ENCODE results near the gene DCTN1.

Gene DCTN1

GRCh38 chr2:74413001-74413698 is 33.0 kb upstream of the DCTN1 start:
- no peak for DNase-seq (ENCODE audit: low read depth)

- DNase-seq (ENCODE audit: low read depth) = no peak
These were observed 27.6 kb upstream of the DCTN1 start for GRCh38 chr2:74407682-74408081.

- no peak for DNase-seq (ENCODE audit: low read depth)
These were observed 25.9 kb upstream of the DCTN1 start for GRCh38 chr2:74406035-74406434.

DNA sequence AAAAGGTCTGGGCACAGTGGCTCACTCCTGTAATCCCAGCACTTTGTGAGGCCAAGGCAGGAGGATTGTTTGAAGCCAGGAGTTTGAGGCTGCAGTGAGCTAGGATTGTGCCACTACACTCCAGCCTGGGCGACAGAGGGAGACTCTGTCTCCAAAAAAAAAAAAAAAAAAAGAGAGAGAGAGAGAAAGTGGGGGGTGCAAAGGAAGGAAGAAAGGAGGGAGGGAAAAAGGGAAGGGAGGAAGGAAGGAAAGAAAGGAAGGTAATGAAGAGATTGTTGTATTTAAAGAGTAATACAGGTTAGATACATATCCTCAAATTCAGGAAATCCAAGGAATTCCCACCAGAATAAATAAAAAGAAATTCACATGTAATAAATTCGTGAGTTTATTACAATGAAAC is 21.8 kb upstream of the DCTN1 start:
- DNase-seq (ENCODE audit: low read depth) = no peak

- DNase-seq (ENCODE audit: low read depth) = no peak
These were observed 19.7 kb upstream of the DCTN1 start for GRCh38 chr2:74399785-74400184.

DNA sequence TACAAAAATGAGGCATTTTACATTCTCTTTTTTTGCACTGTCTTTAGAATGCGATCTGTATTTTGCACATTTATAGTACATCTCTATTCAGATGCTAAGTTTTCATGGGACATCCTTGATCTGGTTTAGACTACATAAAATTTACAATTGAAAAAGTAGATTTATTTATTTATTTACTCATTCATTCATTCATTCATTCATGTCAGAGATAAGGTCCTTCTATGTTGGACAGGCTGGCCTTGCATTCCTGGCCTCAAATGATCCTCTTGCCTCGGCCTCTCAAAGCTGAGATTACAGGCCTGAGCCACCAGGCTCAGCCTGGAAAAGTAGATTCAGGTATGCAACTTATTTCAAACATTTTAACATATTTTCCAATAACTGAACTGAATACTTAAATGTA is 16.0 kb upstream of the DCTN1 start:
- DNase-seq (ENCODE audit: low read depth) = no peak

GRCh38 chr2:74393525-74393924 is 13.4 kb upstream of the DCTN1 start:
- DNase-seq (ENCODE audit: low read depth) = no peak

DNA sequence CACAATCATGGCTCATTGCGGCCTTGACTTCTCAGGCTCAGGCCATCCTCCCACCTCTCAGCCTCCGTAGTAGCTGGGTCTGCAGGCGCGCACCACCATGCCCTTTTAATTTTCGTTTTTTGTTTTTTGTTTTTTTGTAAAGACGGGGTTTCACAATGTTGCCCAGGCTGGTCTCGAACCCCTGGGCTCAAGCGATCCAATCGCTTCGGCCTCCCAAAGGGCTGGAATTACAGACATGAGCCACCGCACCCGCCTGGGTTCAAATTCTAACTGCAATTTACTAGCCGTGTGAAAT is 12.3 kb upstream of the DCTN1 start:
- DNase-seq (ENCODE audit: low read depth) = no peak

DNA sequence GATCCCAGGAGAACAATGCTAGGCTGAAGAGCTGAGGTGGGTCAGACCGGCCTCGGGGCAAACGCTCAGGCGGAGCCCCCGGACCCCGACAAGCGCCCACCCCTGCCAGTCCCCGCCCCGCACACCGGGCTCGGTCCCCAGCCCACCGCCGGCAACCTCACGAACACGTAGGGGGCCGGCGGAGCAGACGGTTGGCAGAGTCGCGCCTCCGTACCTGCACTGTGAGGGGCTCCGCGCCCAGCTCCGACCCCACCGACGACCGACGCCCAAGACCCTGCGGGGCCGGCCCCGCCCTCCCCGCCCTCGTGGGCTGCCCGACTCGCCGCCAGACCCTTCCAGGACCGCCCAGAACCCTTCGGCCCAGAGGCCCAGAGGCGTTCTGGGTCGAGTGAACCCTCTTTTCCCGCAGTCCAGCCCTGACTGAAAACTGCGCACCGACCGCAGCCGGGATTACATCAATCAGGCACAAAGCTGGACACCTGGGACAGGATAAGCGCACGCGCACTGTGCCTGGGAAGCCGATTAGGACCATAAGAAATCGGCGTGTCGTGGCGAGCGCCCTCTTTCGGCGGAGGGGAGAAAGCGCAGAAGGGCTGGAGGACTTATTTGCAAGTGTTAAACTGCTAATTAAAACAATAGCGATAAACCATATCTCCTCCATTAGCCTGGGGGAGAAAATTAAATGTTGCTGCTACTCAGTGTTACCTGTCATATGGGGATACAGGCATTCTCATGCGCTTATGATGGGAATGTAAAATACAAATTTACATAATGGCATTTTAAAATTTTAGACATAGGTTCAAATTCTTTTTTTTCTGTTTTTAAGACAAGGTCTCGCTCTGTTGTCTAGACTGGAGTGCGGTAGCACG is 11.7 kb upstream of the DCTN1 start:
- DNase-seq (ENCODE audit: low read depth) = peak; percentile 67

DNA sequence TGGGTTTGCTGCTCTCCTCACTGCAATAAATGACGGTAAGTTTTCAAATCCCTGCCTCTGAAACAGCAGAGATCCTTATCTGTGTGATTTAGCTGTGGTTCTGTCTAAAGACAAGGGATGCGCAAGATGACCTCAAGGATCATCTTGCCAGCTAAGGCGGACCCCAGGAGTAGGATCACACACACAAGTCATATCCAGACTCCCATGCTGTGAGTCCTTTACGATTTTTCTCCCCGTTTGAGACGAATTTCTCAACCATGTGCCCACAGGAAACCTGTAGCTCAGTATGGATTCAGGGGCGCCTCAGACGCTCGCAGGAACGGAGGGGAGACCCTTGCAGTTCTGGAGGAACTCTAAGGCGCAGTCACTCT is 11.1 kb upstream of the DCTN1 start:
- DNase-seq (ENCODE audit: low read depth) = no peak

GRCh38 chr2:74390606-74391005 is 10.5 kb upstream of the DCTN1 start:
- DNase-seq (ENCODE audit: low read depth) = no peak

DNA sequence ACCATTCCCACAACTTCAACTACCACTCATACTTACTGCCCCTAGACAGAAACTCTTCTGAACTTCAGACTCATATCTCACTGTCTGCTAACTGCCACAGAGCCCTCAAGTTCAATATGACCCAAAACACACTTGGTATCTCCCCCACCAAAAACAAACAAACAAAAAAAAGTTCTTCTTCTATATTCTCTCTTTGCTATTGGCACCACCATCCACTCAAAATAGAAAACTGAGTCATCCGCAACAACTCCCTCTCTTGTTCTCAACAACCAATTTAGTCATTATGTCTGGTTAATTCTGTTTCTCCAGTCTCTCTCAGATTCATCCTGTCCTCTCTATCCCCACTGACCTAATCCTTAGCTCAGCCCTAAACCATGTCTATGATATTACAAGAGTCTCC is 7.2 kb upstream of the DCTN1 start:
- no peak for DNase-seq (ENCODE audit: low read depth)

GRCh38 chr2:74385396-74385795 is 5.3 kb upstream of the DCTN1 start:
- DNase-seq (ENCODE audit: low read depth) = no peak

DNA sequence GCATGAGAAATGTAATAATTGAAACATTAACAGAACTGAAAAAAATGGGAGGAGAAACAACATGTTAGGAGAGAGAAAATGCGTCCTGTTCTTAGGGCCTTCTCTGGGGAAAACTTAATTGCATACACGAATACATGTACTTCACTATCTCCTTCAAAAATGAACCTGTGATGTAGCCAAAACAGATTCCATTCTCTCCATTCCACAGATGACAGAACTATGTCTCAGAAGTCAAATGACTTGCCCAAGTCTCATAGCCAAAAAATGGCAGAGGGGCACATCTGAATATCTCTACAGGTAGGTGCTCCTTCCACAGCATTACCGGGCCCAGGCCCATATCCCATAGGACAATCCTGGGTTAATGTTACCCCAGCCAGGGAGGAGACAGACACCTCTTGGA is 3.9 kb upstream of the DCTN1 start:
- no peak for DNase-seq (ENCODE audit: low read depth)

- DNase-seq (ENCODE audit: low read depth) = no peak
These were observed 3.1 kb upstream of the DCTN1 start for GRCh38 chr2:74383254-74383653.

GRCh38 chr2:74381751-74382150 is 1.6 kb upstream of the DCTN1 start:
- DNase-seq (ENCODE audit: low read depth) = no peak

DNA sequence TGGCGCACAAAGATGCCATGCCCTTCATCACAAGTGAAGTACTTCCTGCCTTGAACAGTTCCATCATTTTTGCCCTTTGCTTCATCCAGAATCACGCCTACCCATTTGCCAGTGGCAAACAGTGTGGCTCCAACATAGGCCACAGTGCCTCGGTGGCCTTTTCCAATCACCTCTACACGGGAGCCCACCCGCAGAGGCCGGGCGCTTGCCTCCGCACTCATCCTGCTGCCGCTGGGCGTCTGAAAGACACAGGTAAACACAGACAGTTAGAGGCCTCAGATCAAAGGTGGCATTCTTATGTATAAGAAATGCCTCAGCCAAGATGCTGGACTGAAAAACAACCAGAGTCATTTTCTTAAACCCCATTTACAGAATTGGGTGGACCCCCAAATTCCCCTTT is 2.1 kb downstream of the DCTN1 start:
- DNase-seq (ENCODE audit: low read depth) = no peak

DNA sequence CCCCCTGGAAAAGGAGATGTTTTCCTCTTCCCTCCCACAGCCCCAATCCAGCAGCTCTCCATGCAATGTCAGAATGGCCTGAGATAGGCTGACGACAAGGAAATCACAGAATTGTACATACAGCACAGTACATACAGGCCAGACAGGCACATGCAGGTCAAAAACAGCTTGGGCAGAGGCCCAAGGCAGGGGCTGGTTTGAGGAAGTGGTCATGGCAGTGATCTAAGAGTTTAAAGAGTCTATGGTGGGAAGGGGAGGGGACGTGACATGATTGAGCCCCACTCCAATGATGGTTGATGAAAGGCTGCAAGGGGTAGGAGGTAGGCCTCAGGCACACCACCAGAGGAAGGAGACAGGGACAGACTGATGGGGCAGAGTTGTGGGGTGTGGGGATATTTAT is 4.3 kb downstream of the DCTN1 start:
- no peak for DNase-seq (ENCODE audit: low read depth)

DNA sequence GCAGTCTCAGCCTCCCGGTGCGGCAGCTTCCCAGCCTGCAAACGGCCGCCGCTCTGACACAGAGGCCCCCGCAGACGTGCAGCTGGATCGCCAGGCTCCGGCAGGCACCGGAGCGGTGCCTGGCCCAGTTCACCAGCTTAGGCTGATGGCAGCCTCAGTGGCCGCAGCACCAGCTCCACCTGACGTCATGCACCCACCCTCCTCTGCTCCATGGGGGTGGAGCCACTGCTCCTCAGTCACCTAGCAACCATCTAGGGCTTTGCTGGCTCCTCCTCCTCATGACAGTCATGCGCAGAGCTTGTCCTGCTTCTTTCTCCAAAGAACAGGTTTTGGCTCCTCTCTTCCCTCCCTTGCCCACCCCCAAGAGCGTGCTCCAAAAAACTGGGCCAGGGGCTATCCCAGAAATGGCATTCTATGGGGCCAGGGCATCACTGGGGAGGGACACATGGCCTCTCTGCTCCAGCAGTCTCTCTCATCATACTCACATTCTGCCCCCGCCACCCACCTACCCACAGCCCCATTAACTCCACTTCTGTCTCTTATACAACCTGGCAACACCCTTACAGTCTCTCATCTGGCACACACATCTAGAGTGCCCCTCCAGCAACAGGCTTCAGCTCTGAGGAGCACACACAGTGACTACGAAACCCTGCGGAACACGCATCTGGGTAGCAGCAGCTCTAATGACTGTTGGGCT is 5.5 kb downstream of the DCTN1 start:
- DNase-seq (ENCODE audit: low read depth) = no peak

DNA sequence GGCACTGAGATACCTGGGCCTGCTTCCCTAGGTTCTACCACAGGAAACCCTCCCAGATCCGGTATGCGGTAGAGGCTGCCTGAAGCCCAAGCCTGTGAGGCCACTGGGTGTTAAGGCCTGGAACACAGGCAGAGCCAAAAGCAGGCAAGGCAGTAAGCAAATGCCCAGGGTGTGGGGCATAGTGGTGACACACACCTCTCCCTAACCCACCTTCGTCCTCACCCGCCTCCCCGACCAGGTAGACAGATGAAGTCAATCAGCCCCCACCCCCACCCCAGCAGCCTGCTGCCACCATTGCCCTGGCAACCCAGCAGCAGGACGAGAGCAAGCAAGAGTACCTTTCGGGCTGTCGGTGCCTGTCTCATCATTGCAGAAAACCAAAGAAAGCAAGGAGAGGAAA is 6.1 kb downstream of the DCTN1 start:
- DNase-seq (ENCODE audit: low read depth) = no peak

GRCh38 chr2:74373221-74373676 is 6.9 kb downstream of the DCTN1 start:
- no peak for DNase-seq (ENCODE audit: low read depth)

DNA sequence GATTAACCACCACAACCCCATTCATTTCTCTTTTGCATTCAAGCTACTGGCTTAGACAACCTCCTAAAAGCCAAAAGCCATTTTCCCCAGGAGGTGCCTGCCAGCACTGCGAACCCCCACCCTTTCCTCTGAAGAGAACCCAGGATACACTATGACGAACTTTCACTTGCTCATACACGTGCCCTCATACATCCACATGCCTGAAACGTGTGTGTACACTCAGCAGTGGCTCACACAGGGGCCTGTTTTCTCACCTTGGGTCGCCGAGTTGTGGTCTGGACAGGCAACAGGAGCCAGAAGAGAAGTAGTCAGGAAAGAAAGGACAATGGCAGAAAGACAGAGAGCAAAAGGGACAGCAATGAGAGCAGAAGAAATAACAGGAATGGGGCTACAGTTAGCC is 7.4 kb downstream of the DCTN1 start:
- no peak for DNase-seq (ENCODE audit: low read depth)

DNA sequence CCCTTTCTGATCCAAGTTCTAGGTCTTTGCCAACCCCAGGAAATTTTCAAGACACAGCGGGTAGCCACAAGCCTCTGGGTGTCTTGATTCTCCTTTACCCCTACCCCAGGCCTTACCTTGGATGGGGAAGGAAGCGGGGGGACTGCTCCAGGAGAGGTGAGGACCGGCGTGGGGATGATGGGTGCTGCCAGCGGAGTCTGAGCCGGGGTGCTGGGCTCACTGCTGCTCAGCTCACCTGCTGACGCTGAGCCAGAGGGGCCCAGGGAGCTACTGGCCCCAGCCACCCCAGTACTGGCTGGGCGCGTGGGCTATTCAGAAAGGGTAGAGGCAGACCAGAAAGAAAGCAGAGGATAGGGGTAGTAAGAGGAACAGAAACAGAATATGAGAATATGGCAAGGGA is 8.7 kb downstream of the DCTN1 start:
- DNase-seq (ENCODE audit: low read depth) = no peak
